ENCODE data around the gene BNC2. TPM values are rescaled to one million over a fixed set of nuclear protein-coding genes. Genes with fewer than 3 reads are reported as not detected.
A peak's percentile ranks its signal among the peaks of the same experiment; 100 is the strongest.

BNC2 gene
- total RNA-seq, 1 donor from 2014 or later: 196 TPM

DNA sequence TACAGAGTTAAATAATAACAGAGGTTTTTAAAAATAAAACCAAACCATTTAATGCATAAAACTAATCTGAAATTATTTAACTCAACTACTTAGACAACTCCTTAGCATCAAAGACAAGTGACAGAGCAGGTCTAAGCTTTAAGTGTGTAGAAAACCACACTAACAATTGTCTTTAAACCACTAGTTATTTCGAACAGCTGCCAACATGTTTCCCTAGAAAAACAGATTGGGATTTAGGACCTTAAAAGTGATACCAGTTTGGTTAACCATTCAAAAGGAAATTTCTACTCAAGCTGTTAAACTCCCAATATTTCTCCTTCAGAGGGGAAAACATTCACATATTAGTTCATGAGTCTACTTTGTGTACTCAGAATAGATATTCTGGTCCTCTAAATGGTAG lies 208.7 kb downstream of the BNC2 start:
- intact Hi-C loops (cut with DNase I): no loop called here
- ATAC-seq: no peak
- no peak for DNase-seq (ENCODE audit: low spot score)

GRCh38 chr9:16659096-16659495 lies 211.4 kb downstream of the BNC2 start:
- ATAC-seq (no peak), DNase-seq (ENCODE audit: low spot score) (no peak)
- intact Hi-C loops (cut with DNase I): no loop called here

GRCh38 chr9:16656432-16657169 lies 213.9 kb downstream of the BNC2 start:
- DNase-seq (ENCODE audit: low spot score) (no peak), ATAC-seq (no peak)
- intact Hi-C loops (cut with DNase I): no loop called here

DNA sequence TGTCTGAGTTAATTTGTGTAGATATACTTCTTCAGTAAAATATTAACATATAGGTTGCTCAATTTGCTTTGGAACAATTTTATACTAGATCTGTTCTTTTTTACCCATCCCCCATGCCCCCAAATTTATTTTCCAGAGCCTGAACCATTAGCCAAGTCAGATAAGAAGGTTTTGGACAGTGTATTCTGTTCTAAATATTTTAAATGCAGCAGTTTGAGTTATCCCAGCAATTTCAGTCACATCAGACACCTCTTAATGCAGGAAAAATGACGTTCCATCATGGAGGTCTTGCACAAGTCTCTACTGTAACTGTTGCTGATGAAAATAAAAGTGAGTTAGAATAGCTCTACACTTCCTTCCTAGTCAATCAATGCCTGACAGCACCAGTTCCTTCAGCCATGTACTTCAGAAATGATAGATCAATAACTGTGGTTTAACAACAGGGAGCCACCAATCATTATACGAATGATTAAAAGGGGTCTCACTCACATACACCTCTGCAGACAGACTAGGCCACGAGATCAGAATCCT lies 215.8 kb downstream of the BNC2 start:
- intact Hi-C loops (cut with DNase I): no loop called here
- ATAC-seq (no peak), DNase-seq (ENCODE audit: low spot score) (no peak)

- no peak for DNase-seq (ENCODE audit: low spot score)
- peak; percentile 72 for ATAC-seq
- intact Hi-C loops (cut with DNase I): no loop called here
Measured at GRCh38 chr9:16653491-16654399, 216.7 kb downstream of the BNC2 start.

GRCh38 chr9:16652582-16652981 lies 217.9 kb downstream of the BNC2 start:
- intact Hi-C loops (cut with DNase I): no loop called here
- DNase-seq (ENCODE audit: low spot score) (no peak), ATAC-seq (peak; percentile 35)

- DNase-seq (ENCODE audit: low spot score): no peak
- no peak for ATAC-seq
- intact Hi-C loops (cut with DNase I): no loop called here
Measured at GRCh38 chr9:16651446-16651964, 219.0 kb downstream of the BNC2 start.

- no peak for DNase-seq (ENCODE audit: low spot score)
- intact Hi-C loops (cut with DNase I): no loop called here
- ATAC-seq: peak; percentile 64
Measured at GRCh38 chr9:16645970-16646369, 224.5 kb downstream of the BNC2 start.

- no peak for DNase-seq (ENCODE audit: low spot score)
- no peak for ATAC-seq
- intact Hi-C loops (cut with DNase I): no loop called here
Measured at GRCh38 chr9:16642421-16643109, 227.9 kb downstream of the BNC2 start.

DNA sequence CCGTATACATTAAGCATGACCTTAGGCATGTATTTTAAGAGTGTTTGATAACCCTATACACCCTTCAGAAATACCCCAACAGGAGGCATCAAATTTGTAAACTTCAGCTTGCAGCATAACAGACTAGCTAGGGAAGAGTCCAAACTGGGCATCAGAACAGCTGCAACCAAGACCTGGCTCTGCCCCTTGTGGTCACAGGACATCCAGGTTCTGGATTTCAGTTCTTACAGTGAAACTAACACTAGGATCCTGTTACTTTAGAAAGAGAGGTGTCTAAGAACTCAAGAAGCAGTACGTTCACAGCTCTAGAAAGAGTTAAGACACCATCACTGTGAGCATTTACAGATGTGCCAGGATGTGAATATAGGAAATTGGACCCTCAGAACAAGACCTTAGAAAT lies 229.8 kb downstream of the BNC2 start:
- peak; percentile 51 for ATAC-seq
- intact Hi-C loops (cut with DNase I): no loop called here
- no peak for DNase-seq (ENCODE audit: low spot score)

DNA sequence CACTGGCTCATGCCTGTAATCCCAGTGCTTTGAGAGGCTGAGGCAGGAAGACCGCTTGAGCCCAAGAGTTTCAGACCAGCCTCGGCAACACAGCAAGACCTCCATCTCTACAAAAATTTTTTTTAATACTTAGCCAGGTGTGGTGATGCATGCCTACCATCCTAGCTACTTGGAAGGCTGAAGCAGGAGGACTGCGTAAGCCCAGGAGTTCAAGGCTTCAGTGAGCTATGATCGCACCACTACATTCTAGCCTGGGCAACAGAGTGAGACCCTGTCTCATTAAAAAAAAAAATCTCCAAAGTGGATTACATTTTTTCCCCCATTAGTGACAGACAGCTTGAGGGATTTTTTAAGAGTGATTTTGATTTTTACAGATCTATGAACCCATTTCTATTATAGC lies 230.8 kb downstream of the BNC2 start:
- intact Hi-C loops (cut with DNase I): no loop called here
- ATAC-seq (no peak), DNase-seq (ENCODE audit: low spot score) (no peak)

DNA sequence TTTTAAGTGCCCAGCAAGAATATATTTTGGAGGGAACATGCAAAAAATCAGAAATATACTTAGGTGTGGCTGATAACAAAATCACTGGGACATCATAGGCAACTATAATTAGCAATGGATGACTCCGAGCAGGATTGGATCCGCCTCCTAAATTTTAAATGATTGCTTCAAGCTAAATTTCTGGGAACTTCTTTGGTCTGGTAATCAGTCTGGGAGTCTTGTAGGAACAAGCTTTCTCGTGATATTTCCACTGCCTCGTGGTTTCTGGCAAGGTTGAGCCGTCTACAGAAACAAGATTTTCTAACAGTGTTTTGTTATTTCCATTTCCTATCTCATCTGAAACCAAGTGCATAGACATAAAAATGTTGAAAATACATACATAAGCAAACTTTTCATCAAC lies 232.6 kb downstream of the BNC2 start:
- intact Hi-C loops (cut with DNase I): no loop called here
- DNase-seq (ENCODE audit: low spot score): no peak

DNA sequence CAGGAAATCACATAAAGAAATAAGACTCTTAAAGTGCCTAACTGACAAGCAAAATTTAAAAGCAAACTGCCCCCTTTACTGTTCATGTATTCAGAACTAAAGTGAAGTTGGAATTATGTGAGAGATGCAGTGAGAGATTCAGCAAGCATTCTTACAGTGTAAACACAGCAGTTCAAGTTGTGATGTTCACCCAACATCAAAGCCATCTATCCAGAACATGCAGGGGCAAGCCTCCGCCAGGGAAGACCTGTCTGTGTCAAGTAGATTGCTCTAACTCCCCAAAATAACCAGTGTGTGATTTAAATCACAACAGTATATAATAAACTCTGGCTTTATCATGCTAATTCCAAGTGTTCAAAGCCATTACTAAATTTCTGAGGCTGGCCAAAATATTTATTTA lies 233.3 kb downstream of the BNC2 start:
- no peak for ATAC-seq
- intact Hi-C loops (cut with DNase I): no loop called here
- no peak for DNase-seq (ENCODE audit: low spot score)

More for the DNA sequence above, 232.6 kb downstream of the BNC2 start:
- ATAC-seq: peak; percentile 70

- intact Hi-C loops (cut with DNase I): no loop called here
- ATAC-seq (no peak), DNase-seq (ENCODE audit: low spot score) (no peak)
Measured at GRCh38 chr9:16633794-16634193, 236.7 kb downstream of the BNC2 start.

- ATAC-seq: no peak
- no peak for DNase-seq (ENCODE audit: low spot score)
- intact Hi-C loops (cut with DNase I): no loop called here
Measured at GRCh38 chr9:16628413-16628812, 242.1 kb downstream of the BNC2 start.

GRCh38 chr9:16627967-16628366 lies 242.5 kb downstream of the BNC2 start:
- DNase-seq (ENCODE audit: low spot score): no peak
- intact Hi-C loops (cut with DNase I): no loop called here
- ATAC-seq: peak; percentile 88

GRCh38 chr9:16627521-16627920 lies 242.9 kb downstream of the BNC2 start:
- DNase-seq (ENCODE audit: low spot score) (no peak), ATAC-seq (no peak)
- intact Hi-C loops (cut with DNase I): no loop called here

DNA sequence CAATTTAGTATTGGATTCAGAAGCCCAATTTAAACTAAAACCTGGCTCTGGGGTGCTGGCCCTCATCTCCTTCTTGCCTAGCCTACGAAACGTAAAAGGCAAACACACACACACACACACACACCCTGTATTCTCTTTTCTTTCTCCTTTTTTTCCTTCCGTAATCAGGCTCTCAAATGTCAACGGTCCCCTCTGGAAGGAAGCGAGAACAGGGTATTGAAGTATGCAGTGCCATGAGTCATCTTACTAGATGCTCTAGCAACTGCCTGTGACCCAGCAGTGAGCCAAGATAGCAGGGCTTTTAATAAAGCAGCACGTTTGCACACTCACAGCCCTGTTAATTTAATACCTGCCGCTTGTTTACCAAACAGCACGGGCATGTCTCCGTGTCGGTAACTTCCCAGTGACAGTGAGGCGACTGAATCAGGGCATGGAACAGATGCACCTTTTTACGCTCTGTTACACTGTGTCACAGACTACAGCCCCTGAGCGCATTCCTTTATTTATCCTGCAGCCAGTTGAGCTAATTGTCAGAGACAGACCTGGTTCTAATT lies 243.8 kb downstream of the BNC2 start:
- DNase-seq (ENCODE audit: low spot score): no peak
- intact Hi-C loops (cut with DNase I): no loop called here
- ATAC-seq: peak; percentile 71

GRCh38 chr9:16625811-16626210 lies 244.7 kb downstream of the BNC2 start:
- ATAC-seq: peak; percentile 39
- intact Hi-C loops (cut with DNase I): no loop called here
- DNase-seq (ENCODE audit: low spot score): no peak

Measured in sciatic nerve (tissue), 2 donors.